Measurements from ENCODE around the gene DMGDH.

Gene DMGDH

DNA sequence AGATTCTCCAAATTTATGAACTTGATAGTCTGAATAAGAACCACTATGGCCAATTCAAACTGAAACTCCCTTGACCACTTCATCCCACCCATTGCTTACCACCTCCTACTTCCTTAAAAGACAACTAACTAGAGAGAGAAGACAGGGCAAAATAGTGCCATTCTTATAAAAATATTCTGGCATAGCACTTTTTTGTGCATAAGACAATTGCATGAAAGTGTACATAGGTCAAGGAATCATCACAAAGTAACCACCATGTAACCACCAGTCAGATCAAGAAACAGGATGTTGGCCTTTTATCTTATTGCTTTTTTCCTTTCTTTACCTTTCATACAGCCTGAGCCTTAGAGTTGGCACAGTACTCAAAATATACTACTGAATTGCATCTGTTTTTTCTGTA, 76.3 kb downstream of the DMGDH start:
- ATAC-seq, result no peak
- no peak for TF ChIP-seq BACH2 (CRISPR knock-in tag; IDR thresholded peaks at IDR 0.05; ENCODE audit: borderline replicate concordance)
- no peak for TF ChIP-seq ZNF565 (CRISPR knock-in tag; conservative IDR thresholded peaks at IDR 0.05; ENCODE audit: low read depth)
- TF ChIP-seq ZNF8 (CRISPR knock-in tag; IDR thresholded peaks at IDR 0.05), result no peak
- TF ChIP-seq ARNTL (CRISPR knock-in tag; IDR thresholded peaks at IDR 0.05; ENCODE audit: borderline replicate concordance, low read depth), result no peak
- TF ChIP-seq GLIS3 (CRISPR knock-in tag; IDR thresholded peaks at IDR 0.05), result no peak
- TF ChIP-seq ZFP30 (CRISPR knock-in tag; IDR thresholded peaks at IDR 0.05), result no peak
- TF ChIP-seq TOX (CRISPR knock-in tag; IDR thresholded peaks at IDR 0.05; ENCODE audit: borderline replicate concordance), result no peak
- TF ChIP-seq, protein P1, sequence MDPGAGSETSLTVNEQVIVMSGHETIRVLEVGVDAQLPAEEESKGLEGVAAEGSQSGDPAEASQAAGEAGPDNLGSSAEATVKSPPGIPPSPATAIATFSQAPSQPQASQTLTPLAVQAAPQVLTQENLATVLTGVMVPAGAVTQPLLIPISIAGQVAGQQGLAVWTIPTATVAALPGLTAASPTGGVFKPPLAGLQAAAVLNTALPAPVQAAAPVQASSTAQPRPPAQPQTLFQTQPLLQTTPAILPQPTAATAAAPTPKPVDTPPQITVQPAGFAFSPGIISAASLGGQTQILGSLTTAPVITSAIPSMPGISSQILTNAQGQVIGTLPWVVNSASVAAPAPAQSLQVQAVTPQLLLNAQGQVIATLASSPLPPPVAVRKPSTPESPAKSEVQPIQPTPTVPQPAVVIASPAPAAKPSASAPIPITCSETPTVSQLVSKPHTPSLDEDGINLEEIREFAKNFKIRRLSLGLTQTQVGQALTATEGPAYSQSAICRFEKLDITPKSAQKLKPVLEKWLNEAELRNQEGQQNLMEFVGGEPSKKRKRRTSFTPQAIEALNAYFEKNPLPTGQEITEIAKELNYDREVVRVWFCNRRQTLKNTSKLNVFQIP (CRISPR knock-in tag; IDR thresholded peaks at IDR 0.05; ENCODE audit: borderline replicate concordance, low read depth), result no peak
- TF ChIP-seq, protein P2, sequence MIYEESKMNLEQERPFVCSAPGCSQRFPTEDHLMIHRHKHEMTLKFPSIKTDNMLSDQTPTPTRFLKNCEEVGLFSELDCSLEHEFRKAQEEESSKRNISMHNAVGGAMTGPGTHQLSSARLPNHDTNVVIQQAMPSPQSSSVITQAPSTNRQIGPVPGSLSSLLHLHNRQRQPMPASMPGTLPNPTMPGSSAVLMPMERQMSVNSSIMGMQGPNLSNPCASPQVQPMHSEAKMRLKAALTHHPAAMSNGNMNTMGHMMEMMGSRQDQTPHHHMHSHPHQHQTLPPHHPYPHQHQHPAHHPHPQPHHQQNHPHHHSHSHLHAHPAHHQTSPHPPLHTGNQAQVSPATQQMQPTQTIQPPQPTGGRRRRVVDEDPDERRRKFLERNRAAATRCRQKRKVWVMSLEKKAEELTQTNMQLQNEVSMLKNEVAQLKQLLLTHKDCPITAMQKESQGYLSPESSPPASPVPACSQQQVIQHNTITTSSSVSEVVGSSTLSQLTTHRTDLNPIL (CRISPR knock-in tag; IDR thresholded peaks at IDR 0.05; ENCODE audit: low read depth), result no peak
- no peak for TF ChIP-seq ESRRG (CRISPR knock-in tag; IDR thresholded peaks at IDR 0.05)
- TF ChIP-seq, protein P3, sequence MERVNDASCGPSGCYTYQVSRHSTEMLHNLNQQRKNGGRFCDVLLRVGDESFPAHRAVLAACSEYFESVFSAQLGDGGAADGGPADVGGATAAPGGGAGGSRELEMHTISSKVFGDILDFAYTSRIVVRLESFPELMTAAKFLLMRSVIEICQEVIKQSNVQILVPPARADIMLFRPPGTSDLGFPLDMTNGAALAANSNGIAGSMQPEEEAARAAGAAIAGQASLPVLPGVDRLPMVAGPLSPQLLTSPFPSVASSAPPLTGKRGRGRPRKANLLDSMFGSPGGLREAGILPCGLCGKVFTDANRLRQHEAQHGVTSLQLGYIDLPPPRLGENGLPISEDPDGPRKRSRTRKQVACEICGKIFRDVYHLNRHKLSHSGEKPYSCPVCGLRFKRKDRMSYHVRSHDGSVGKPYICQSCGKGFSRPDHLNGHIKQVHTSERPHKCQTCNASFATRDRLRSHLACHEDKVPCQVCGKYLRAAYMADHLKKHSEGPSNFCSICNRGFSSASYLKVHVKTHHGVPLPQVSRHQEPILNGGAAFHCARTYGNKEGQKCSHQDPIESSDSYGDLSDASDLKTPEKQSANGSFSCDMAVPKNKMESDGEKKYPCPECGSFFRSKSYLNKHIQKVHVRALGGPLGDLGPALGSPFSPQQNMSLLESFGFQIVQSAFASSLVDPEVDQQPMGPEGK (CRISPR knock-in tag; IDR thresholded peaks at IDR 0.05; ENCODE audit: borderline replicate concordance), result no peak
- TF ChIP-seq ZNF70 (CRISPR knock-in tag; IDR thresholded peaks at IDR 0.05), result no peak
- TF ChIP-seq, protein P4, sequence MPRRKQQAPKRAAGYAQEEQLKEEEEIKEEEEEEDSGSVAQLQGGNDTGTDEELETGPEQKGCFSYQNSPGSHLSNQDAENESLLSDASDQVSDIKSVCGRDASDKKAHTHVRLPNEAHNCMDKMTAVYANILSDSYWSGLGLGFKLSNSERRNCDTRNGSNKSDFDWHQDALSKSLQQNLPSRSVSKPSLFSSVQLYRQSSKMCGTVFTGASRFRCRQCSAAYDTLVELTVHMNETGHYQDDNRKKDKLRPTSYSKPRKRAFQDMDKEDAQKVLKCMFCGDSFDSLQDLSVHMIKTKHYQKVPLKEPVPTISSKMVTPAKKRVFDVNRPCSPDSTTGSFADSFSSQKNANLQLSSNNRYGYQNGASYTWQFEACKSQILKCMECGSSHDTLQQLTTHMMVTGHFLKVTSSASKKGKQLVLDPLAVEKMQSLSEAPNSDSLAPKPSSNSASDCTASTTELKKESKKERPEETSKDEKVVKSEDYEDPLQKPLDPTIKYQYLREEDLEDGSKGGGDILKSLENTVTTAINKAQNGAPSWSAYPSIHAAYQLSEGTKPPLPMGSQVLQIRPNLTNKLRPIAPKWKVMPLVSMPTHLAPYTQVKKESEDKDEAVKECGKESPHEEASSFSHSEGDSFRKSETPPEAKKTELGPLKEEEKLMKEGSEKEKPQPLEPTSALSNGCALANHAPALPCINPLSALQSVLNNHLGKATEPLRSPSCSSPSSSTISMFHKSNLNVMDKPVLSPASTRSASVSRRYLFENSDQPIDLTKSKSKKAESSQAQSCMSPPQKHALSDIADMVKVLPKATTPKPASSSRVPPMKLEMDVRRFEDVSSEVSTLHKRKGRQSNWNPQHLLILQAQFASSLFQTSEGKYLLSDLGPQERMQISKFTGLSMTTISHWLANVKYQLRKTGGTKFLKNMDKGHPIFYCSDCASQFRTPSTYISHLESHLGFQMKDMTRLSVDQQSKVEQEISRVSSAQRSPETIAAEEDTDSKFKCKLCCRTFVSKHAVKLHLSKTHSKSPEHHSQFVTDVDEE (CRISPR knock-in tag; IDR thresholded peaks at IDR 0.05), result no peak
- TF ChIP-seq ZC3H10 (CRISPR knock-in tag; IDR thresholded peaks at IDR 0.05), result no peak
- TF ChIP-seq ZFP3 (CRISPR knock-in tag; IDR thresholded peaks at IDR 0.05), result no peak
- TF ChIP-seq CSDC2 (CRISPR knock-in tag; IDR thresholded peaks at IDR 0.05), result no peak

DNA sequence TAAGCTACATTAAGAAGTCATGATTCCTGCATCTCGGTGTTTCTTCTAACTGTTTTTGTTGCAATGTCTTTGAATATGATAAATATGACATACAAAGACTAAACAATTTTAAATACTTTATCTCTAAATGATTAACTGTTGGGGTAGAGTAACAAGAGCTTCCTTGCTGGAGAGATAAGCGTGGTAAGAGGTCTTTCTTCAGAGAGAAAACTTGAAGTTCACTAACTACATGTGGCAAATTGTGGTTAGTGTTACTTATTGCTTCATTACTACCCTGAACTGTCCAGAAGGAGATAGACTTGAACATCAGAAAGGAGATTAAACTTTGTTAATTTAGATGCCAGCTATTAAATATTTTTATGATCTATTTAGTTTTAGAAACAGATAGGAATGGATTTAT, 77.3 kb downstream of the DMGDH start:
- no peak for ATAC-seq
- no peak for TF ChIP-seq TCF4 (CRISPR knock-in tag; IDR thresholded peaks at IDR 0.05; ENCODE audit: borderline replicate concordance)
- no peak for TF ChIP-seq ESRRG (CRISPR knock-in tag; IDR thresholded peaks at IDR 0.05)
- no peak for TF ChIP-seq ZFP30 (CRISPR knock-in tag; IDR thresholded peaks at IDR 0.05)
- TF ChIP-seq ZNF565 (CRISPR knock-in tag; conservative IDR thresholded peaks at IDR 0.05; ENCODE audit: low read depth), result no peak

DNA sequence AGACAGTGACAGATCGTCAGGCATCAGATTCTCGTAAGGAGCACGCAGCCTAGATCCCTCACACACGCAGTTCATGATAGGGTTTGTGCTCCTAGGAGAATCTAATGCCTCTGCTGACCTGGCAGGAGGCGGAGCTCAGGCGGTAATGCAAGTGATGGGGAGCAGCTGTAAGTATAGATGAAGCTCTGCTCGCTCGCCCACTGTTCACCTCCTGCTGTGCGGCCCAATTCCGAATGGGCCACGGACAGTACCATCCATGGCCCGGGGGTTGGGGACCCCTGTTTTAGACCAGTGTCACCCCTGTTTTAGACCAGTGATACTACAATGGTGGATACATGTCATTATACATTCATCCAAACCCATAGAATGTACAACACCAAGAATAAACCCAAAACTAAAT, 80.4 kb downstream of the DMGDH start:
- ATAC-seq, result no peak
- TF ChIP-seq ZC3H10 (CRISPR knock-in tag; IDR thresholded peaks at IDR 0.05), result no peak
- no peak for TF ChIP-seq ZFP30 (CRISPR knock-in tag; IDR thresholded peaks at IDR 0.05)
- TF ChIP-seq TCF4 (CRISPR knock-in tag; IDR thresholded peaks at IDR 0.05; ENCODE audit: borderline replicate concordance), result no peak
- TF ChIP-seq ESRRG (CRISPR knock-in tag; IDR thresholded peaks at IDR 0.05), result no peak
- TF ChIP-seq GLIS3 (CRISPR knock-in tag; IDR thresholded peaks at IDR 0.05), result no peak
- no peak for TF ChIP-seq BACH2 (CRISPR knock-in tag; IDR thresholded peaks at IDR 0.05; ENCODE audit: borderline replicate concordance)
- no peak for TF ChIP-seq RARB (CRISPR knock-in tag; IDR thresholded peaks at IDR 0.05)
- no peak for TF ChIP-seq ZFP3 (CRISPR knock-in tag; IDR thresholded peaks at IDR 0.05)
- TF ChIP-seq PPARA (CRISPR knock-in tag; IDR thresholded peaks at IDR 0.05; ENCODE audit: borderline replicate concordance), result no peak
- TF ChIP-seq, protein P3 (CRISPR knock-in tag; IDR thresholded peaks at IDR 0.05; ENCODE audit: borderline replicate concordance), result no peak
- no peak for TF ChIP-seq CSDC2 (CRISPR knock-in tag; IDR thresholded peaks at IDR 0.05)
- no peak for TF ChIP-seq SNAI2 (CRISPR knock-in tag; IDR thresholded peaks at IDR 0.05)
- TF ChIP-seq, protein P1 (CRISPR knock-in tag; IDR thresholded peaks at IDR 0.05; ENCODE audit: borderline replicate concordance, low read depth), result no peak
- TF ChIP-seq ZNF8 (CRISPR knock-in tag; IDR thresholded peaks at IDR 0.05), result no peak
- no peak for TF ChIP-seq TOX (CRISPR knock-in tag; IDR thresholded peaks at IDR 0.05; ENCODE audit: borderline replicate concordance)
- no peak for TF ChIP-seq ZNF70 (CRISPR knock-in tag; IDR thresholded peaks at IDR 0.05)
- TF ChIP-seq ISL1 (CRISPR knock-in tag; IDR thresholded peaks at IDR 0.05), result no peak
- TF ChIP-seq, protein P5, sequence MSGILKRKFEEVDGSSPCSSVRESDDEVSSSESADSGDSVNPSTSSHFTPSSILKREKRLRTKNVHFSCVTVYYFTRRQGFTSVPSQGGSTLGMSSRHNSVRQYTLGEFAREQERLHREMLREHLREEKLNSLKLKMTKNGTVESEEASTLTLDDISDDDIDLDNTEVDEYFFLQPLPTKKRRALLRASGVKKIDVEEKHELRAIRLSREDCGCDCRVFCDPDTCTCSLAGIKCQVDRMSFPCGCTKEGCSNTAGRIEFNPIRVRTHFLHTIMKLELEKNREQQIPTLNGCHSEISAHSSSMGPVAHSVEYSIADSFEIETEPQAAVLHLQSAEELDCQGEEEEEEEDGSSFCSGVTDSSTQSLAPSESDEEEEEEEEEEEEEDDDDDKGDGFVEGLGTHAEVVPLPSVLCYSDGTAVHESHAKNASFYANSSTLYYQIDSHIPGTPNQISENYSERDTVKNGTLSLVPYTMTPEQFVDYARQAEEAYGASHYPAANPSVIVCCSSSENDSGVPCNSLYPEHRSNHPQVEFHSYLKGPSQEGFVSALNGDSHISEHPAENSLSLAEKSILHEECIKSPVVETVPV (CRISPR knock-in tag; IDR thresholded peaks at IDR 0.05), result no peak
- TF ChIP-seq OSR1 (CRISPR knock-in tag; IDR thresholded peaks at IDR 0.05), result no peak
- TF ChIP-seq, protein P2 (CRISPR knock-in tag; IDR thresholded peaks at IDR 0.05; ENCODE audit: low read depth), result no peak

Measured in SK-N-SH treated with all-trans-retinoic acid at 6 μM for 48 hours (cell line).